Liver (tissue), 9 donors: ENCODE data around the gene MUC21. TPM values are rescaled to one million over a fixed set of nuclear protein-coding genes. Genes with fewer than 3 reads are reported as not detected.

ENCODE experiments used
- DNase-seq: peaks from one replicate; pipeline ENCODE4 v3.0.0-alpha.2; 2017; ENCODE audit warnings: low spot score
- H3K27ac ChIP-seq, 2 donors: one replicate each; pipeline ENCODE4 v1.7.0; 2013; ENCODE audit warnings: inconsistent platforms in 2 of 2, low read length in 2 of 2, control low read depth in 1 of 2, low read depth in 1 of 2, mild to moderate bottlenecking in 1 of 2
- H3K27me3 ChIP-seq, 4 donors: one replicate each; pipeline versions ENCODE4 v1.6.1 to v1.7.0; 2013; ENCODE audit warnings: low read length in 3 of 4, inconsistent platforms in 1 of 4, mild to moderate bottlenecking in 1 of 4, moderate library complexity in 1 of 4; ENCODE audit not compliant: control insufficient read depth in 4 of 4, insufficient read depth in 4 of 4
- H3K36me3 ChIP-seq, 4 donors: one replicate each; pipeline versions ENCODE4 v1.6.1 to v1.7.0; 2013; ENCODE audit warnings: low read length in 3 of 4, mild to moderate bottlenecking in 3 of 4, low read depth in 1 of 4, moderate library complexity in 1 of 4; ENCODE audit not compliant: control insufficient read depth in 4 of 4, insufficient read depth in 3 of 4
- H3K4me1 ChIP-seq, 4 donors: one replicate each; pipeline versions ENCODE4 v1.6.1 to v1.7.0; 2013; ENCODE audit warnings: low read length in 3 of 4, mild to moderate bottlenecking in 3 of 4, moderate library complexity in 1 of 4; ENCODE audit not compliant: control insufficient read depth in 4 of 4, insufficient read depth in 4 of 4
- H3K4me3 ChIP-seq, 3 donors: one replicate each; pipeline versions ENCODE4 v1.6.1 to v1.7.0; 2013; ENCODE audit warnings: low read length in 3 of 3, control low read depth in 1 of 3, low read depth in 1 of 3, mild to moderate bottlenecking in 1 of 3
- H3K9ac ChIP-seq, 2 donors: one replicate each; pipeline ENCODE4 v1.7.0; 2013; ENCODE audit warnings: low read length in 2 of 2, mild to moderate bottlenecking in 2 of 2, moderate library complexity in 2 of 2, control low read depth in 1 of 2, low read depth in 1 of 2
- H3K9me3 ChIP-seq, 4 donors: one replicate each; pipeline versions ENCODE4 v1.6.1 to v1.7.0; 2013; ENCODE audit warnings: low read length in 3 of 4; ENCODE audit not compliant: control insufficient read depth in 4 of 4
- ATF3 ChIP-seq: IDR thresholded peaks from 2 replicates; pipeline ENCODE4 v1.6.1; 2016; ENCODE audit warnings: antibody characterized with exemption
- CTCF ChIP-seq: fragments of 150-350 bp; IDR thresholded peaks from 2 replicates; pipeline ENCODE4 v1.5.1; 2017; ENCODE audit warnings: improper control_type of control experiment, low read depth, low read length; ENCODE audit not compliant: missing input control
- EGR1 ChIP-seq, 2 donors: IDR thresholded peaks; 2 replicates each; pipeline ENCODE4 v1.6.1; 2016 to 2018; ENCODE audit warnings: antibody characterized with exemption in 2 of 2, low read depth in 2 of 2
- FOXA2 ChIP-seq: IDR thresholded peaks from 2 replicates; pipeline ENCODE4 v1.6.1; 2016; ENCODE audit warnings: antibody characterized with exemption
- GABPA ChIP-seq, 2 donors: IDR thresholded peaks in 1 of 2; conservative IDR thresholded peaks in 1 of 2; 2 replicates each; pipeline ENCODE4 v1.6.1; 2016; ENCODE audit warnings: antibody characterized with exemption in 2 of 2, mild to moderate bottlenecking in 1 of 2, moderate library complexity in 1 of 2
- HNF4G ChIP-seq: IDR thresholded peaks from 2 replicates; pipeline ENCODE4 v1.6.1; 2016; ENCODE audit warnings: antibody characterized with exemption
- RAD21 ChIP-seq, 2 donors: IDR thresholded peaks; 2 replicates each; pipeline ENCODE4 v1.6.1; 2016; ENCODE audit warnings: antibody characterized with exemption in 2 of 2, mild to moderate bottlenecking in 2 of 2
- RXRA ChIP-seq, 2 donors: IDR thresholded peaks; 2 replicates each; pipeline ENCODE4 v1.6.1; 2017 to 2018; ENCODE audit warnings: antibody characterized with exemption in 2 of 2, mild to moderate bottlenecking in 1 of 2
- SP1 ChIP-seq: IDR thresholded peaks from 2 replicates; pipeline ENCODE4 v1.6.1; 2018; ENCODE audit warnings: antibody characterized with exemption, mild to moderate bottlenecking
- WGBS: extraction: QIAGEN DNeasy Blood & Tissue Kit; methylation state at CpG from one replicate; pipeline ENCODE4 v1.1.7; 2013; 5-methylcytosine and 5-hydroxymethylcytosine counted together
- polyA plus RNA-seq, 2 donors: library from polyadenylated mRNA; stranded (reverse) in 1 of 2; unstranded in 1 of 2; fragments of 200-250 nt in 1 of 2; fragments of >200 nt in 1 of 2; fragmentation: Nextera tagmentation in 1 of 2; extraction: Ambion mirVana in 1 of 2; gene quantifications; one replicate each; pipeline versions ENCODE4 v1.2.1 to v1.2.3, GENCODE V29; 2013 to 2015
- total RNA-seq, 2 donors: library from RNA; depleted of rRNA; stranded (reverse); fragments of >200 nt; gene quantifications; one replicate each; pipeline ENCODE4 v1.2.3, GENCODE V29; 2014
- TF ChIP-seq, protein P1 (sequence below): IDR thresholded peaks from 2 replicates; pipeline ENCODE4 v1.6.1; 2016; ENCODE audit warnings: antibody characterized with exemption, mild to moderate bottlenecking
- TF ChIP-seq, protein P2 (sequence below): IDR thresholded peaks from 2 replicates; pipeline ENCODE4 v1.6.1; 2016; ENCODE audit warnings: antibody characterized with exemption
- donor health status: healthy.
- donor health status: healthy.
- donor health status: healthy.
- donor health status: healthy.
- donor health status: healthy.

MUC21 gene
- total and polyA plus RNA-seq, 4 donors, result 0.02 TPM; not detected in 3

GRCh38 chr6:30939473-30939872 is 44.0 kb upstream of the MUC21 start:
- Histone ChIP-seq H3K36me3 (no peaks in the 10 kb centered on the region), H3K4me1 (no peaks in the 10 kb centered on the region), H3K27me3 (peaks cover 0 to 5% (median 2%) of the 10 kb centered on the region in 4 donors), H3K9me3 (no peaks in the 10 kb centered on the region), H3K9ac (no peak overlapping the region), H3K4me3 (no peak overlapping the region), H3K27ac (no peak overlapping the region)
- 70% methylated on average over 3 of the region's 3 CpGs for WGBS
- TF ChIP-seq, protein P1, sequence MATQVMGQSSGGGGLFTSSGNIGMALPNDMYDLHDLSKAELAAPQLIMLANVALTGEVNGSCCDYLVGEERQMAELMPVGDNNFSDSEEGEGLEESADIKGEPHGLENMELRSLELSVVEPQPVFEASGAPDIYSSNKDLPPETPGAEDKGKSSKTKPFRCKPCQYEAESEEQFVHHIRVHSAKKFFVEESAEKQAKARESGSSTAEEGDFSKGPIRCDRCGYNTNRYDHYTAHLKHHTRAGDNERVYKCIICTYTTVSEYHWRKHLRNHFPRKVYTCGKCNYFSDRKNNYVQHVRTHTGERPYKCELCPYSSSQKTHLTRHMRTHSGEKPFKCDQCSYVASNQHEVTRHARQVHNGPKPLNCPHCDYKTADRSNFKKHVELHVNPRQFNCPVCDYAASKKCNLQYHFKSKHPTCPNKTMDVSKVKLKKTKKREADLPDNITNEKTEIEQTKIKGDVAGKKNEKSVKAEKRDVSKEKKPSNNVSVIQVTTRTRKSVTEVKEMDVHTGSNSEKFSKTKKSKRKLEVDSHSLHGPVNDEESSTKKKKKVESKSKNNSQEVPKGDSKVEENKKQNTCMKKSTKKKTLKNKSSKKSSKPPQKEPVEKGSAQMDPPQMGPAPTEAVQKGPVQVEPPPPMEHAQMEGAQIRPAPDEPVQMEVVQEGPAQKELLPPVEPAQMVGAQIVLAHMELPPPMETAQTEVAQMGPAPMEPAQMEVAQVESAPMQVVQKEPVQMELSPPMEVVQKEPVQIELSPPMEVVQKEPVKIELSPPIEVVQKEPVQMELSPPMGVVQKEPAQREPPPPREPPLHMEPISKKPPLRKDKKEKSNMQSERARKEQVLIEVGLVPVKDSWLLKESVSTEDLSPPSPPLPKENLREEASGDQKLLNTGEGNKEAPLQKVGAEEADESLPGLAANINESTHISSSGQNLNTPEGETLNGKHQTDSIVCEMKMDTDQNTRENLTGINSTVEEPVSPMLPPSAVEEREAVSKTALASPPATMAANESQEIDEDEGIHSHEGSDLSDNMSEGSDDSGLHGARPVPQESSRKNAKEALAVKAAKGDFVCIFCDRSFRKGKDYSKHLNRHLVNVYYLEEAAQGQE, result no peak
- TF ChIP-seq EGR1 (IDR thresholded peaks at IDR 0.05; ENCODE audit: low read depth in 2 of 2) (no peak), HNF4G (no peak), GABPA (IDR thresholded peaks at IDR 0.05 in 1 of 2, conservative IDR thresholded peaks at IDR 0.05 in 1 of 2) (no peak), RXRA (IDR thresholded peaks at IDR 0.05) (no peak)
- DNase-seq, result no peak

DNA sequence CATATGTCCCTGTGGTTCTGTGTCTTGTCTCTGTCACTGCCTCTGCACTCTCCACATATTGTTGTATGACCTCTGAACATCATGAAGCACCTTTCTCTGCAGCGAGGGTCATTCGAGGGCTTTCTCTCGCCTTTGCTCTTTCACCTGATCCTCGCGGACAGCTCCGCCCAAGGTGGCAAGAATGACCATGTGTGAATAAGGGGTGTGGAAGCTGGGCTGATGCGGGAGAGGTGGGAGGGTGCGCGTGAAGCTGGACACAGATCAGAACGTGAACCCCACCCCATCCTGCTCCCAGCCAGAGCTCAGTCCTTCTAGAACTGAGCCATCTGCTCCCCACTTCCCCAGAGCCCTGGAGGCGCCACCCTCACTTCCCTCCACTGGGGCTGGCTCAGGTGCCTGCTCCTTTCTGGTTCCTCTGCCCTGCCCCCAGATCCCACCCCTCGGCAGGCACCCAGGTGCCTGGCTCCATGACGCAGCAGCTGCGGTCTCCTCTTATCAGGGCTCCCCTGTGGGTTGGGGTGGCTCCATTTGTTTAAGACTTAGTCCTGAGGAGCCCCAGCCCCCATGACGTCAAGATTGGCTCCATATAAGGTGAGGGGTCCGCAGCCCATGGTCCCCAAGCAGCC is 43.0 kb upstream of the MUC21 start, which contains the start of gene MUCL3:
Gene MUCL3, plus strand, starts transcription at position 613 of the 626 bp plus-strand sequence. CDS start 27 bp downstream, outside the sequence.
- no peak within 1 kb of the TSS for H3K27ac ChIP-seq
- no peaks in the 10 kb centered on the region for H3K36me3 ChIP-seq
- no peak within 1 kb of the TSS for H3K9ac ChIP-seq
- H3K27me3 ChIP-seq, result peaks cover 0 to 5% (median 2%) of the 10 kb centered on the region in 4 donors
- no peak within 1 kb of the TSS for H3K4me3 ChIP-seq
- WGBS, result 44% methylated on average over 16 of the region's 16 CpGs
- H3K4me1 ChIP-seq, result no peaks in the 10 kb centered on the region
- no peaks in the 10 kb centered on the region for H3K9me3 ChIP-seq
- peak in 1 of 2 donors; percentile 27 for TF ChIP-seq RXRA (IDR thresholded peaks at IDR 0.05)
- no peak for TF ChIP-seq FOXA2
- no peak for DNase-seq

DNA sequence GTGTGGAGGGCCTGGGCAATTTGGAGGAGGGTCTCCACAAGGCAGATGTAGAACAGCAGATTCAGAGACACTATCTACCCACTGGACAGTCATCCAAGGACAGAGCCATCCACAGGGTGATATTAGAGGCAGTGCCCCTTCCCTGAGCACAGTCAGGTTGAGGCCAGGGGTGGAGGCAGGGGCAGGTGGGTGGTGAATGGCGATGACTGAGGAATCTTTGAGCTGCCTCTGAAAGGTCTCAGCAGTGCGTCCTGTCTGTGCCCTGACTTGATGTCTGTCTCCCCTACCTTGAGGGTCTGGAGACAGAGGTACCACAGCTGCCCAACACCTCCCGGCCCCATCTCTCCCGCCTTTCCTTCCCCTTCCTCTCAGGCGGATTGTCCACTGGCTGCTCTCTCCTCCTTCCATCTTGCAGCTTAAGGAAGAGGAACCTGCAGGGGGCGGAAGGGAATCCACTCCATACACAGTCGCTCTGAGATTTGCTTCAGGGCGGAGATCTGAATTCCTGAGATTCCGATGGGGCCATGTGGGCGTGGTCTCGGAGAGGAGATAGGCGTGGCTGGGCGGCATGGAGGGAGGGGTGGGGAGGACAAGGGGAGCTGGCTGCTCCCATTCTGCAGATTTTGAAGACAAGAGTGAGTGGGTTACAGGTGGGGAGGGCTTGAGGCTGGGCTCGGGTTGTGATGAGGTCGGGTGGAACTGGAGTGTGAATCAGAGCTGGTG is 41.0 kb upstream of the MUC21 start:
- H3K36me3 ChIP-seq, result no peaks in the 10 kb centered on the region
- TF ChIP-seq HNF4G, result no peak
- peak; percentile 44 to 62 for TF ChIP-seq RAD21 (IDR thresholded peaks at IDR 0.05)
- peak; percentile 29 for TF ChIP-seq CTCF
- no peak for TF ChIP-seq SP1
- TF ChIP-seq ATF3, result no peak
- TF ChIP-seq, protein P2, sequence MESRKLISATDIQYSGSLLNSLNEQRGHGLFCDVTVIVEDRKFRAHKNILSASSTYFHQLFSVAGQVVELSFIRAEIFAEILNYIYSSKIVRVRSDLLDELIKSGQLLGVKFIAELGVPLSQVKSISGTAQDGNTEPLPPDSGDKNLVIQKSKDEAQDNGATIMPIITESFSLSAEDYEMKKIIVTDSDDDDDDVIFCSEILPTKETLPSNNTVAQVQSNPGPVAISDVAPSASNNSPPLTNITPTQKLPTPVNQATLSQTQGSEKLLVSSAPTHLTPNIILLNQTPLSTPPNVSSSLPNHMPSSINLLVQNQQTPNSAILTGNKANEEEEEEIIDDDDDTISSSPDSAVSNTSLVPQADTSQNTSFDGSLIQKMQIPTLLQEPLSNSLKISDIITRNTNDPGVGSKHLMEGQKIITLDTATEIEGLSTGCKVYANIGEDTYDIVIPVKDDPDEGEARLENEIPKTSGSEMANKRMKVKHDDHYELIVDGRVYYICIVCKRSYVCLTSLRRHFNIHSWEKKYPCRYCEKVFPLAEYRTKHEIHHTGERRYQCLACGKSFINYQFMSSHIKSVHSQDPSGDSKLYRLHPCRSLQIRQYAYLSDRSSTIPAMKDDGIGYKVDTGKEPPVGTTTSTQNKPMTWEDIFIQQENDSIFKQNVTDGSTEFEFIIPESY, result no peak

More for the DNA sequence above, 41.0 kb upstream of the MUC21 start:
- Histone ChIP-seq H3K4me3 (no peak overlapping the region), H3K27me3 (peaks cover 0 to 2% (median under 1%) of the 10 kb centered on the region in 4 donors), H3K9me3 (no peaks in the 10 kb centered on the region), H3K9ac (no peak overlapping the region), H3K4me1 (no peaks in the 10 kb centered on the region), H3K27ac (no peak overlapping the region)
- DNase-seq, result no peak
- 19% methylated on average over 15 of the region's 15 CpGs for WGBS
